Skeletal muscle satellite cell (primary cell): ENCODE results near the gene DHDH.

ENCODE experiments used
- H3K27me3 ChIP-seq: 2 replicates; pipeline ENCODE4 v1.7.0; 2013; ENCODE audit warnings: low read length; ENCODE audit not compliant: control insufficient read depth, insufficient read depth
- H3K36me3 ChIP-seq: 2 replicates; pipeline ENCODE4 v1.7.0; 2013; ENCODE audit warnings: mild to moderate bottlenecking, control low read depth, low read length; ENCODE audit not compliant: insufficient read depth
- H3K4me1 ChIP-seq: 2 replicates; pipeline ENCODE4 v1.7.0; 2013; ENCODE audit warnings: low read length; ENCODE audit not compliant: control insufficient read depth, insufficient read depth
- H3K4me2 ChIP-seq: 2 replicates; pipeline ENCODE4 v1.7.0; 2013; ENCODE audit warnings: mild to moderate bottlenecking, low read length
- H3K4me3 ChIP-seq: 2 replicates; pipeline ENCODE4 v1.7.0; 2013; ENCODE audit warnings: low read length
- H3K9ac ChIP-seq: 2 replicates; pipeline ENCODE4 v1.7.0; 2013; ENCODE audit warnings: mild to moderate bottlenecking, low read depth, low read length, moderate library complexity
- H3K9me3 ChIP-seq: replicated peaks from 2 replicates; pipeline ENCODE4 v1.7.0; 2013; ENCODE audit warnings: mild to moderate bottlenecking, control low read depth, low read length

DHDH gene

GRCh38 chr19:48934837-48935236 is 1.3 kb downstream of the DHDH start:
- peaks cover 9% of the 10 kb centered on the region for H3K27me3 ChIP-seq
- H3K36me3 ChIP-seq, result no peaks in the 10 kb centered on the region
- H3K4me1 ChIP-seq, result peaks cover 8% of the 10 kb centered on the region
- no peak overlapping the region for H3K4me2 ChIP-seq
- H3K9ac ChIP-seq, result no peak overlapping the region
- no peaks in the 10 kb centered on the region for H3K9me3 ChIP-seq
- H3K4me3 ChIP-seq, result no peak overlapping the region

GRCh38 chr19:48935864-48936263 is 2.4 kb downstream of the DHDH start:
- H3K9ac ChIP-seq, result no peak overlapping the region
- H3K4me1 ChIP-seq, result peaks cover 8% of the 10 kb centered on the region
- H3K4me3 ChIP-seq, result no peak overlapping the region
- H3K4me2 ChIP-seq, result no peak overlapping the region
- H3K27me3 ChIP-seq, result peaks cover 9% of the 10 kb centered on the region
- H3K36me3 ChIP-seq, result no peaks in the 10 kb centered on the region
- H3K9me3 ChIP-seq, result no peaks in the 10 kb centered on the region

GRCh38 chr19:48938256-48938655 is 4.8 kb downstream of the DHDH start:
- no peak overlapping the region for H3K4me3 ChIP-seq
- peaks cover 3% of the 10 kb centered on the region for H3K9me3 ChIP-seq
- peaks cover 7% of the 10 kb centered on the region for H3K4me1 ChIP-seq
- H3K36me3 ChIP-seq, result no peaks in the 10 kb centered on the region
- H3K4me2 ChIP-seq, result no peak overlapping the region
- H3K9ac ChIP-seq, result no peak overlapping the region
- peaks cover 1% of the 10 kb centered on the region for H3K27me3 ChIP-seq

- Histone ChIP-seq H3K4me1 (no peaks in the 10 kb centered on the region), H3K4me2 (no peak overlapping the region), H3K9me3 (peaks cover 3% of the 10 kb centered on the region), H3K4me3 (no peak overlapping the region), H3K9ac (no peak overlapping the region), H3K36me3 (no peaks in the 10 kb centered on the region), H3K27me3 (no peaks in the 10 kb centered on the region)
Measured at GRCh38 chr19:48940902-48941301, 7.4 kb downstream of the DHDH start.

GRCh38 chr19:48943081-48943480 is 9.6 kb downstream of the DHDH start:
- Histone ChIP-seq H3K9ac (no peak overlapping the region), H3K4me1 (no peaks in the 10 kb centered on the region), H3K4me3 (no peak overlapping the region), H3K4me2 (no peak overlapping the region), H3K36me3 (no peaks in the 10 kb centered on the region), H3K9me3 (peaks cover 3% of the 10 kb centered on the region), H3K27me3 (no peaks in the 10 kb centered on the region)

- no peaks in the 10 kb centered on the region for H3K4me1 ChIP-seq
- no peaks in the 10 kb centered on the region for H3K27me3 ChIP-seq
- peaks cover 3% of the 10 kb centered on the region for H3K9me3 ChIP-seq
- no peaks in the 10 kb centered on the region for H3K36me3 ChIP-seq
- no peak overlapping the region for H3K4me2 ChIP-seq
- no peak overlapping the region for H3K4me3 ChIP-seq
- H3K9ac ChIP-seq, result no peak overlapping the region
Measured at GRCh38 chr19:48945415-48945814, 11.9 kb downstream of the DHDH start.

GRCh38 chr19:48945817-48946216 is 12.3 kb downstream of the DHDH start:
- H3K4me2 ChIP-seq, result no peak overlapping the region
- H3K9me3 ChIP-seq, result peaks cover 3% of the 10 kb centered on the region
- no peaks in the 10 kb centered on the region for H3K4me1 ChIP-seq
- no peaks in the 10 kb centered on the region for H3K36me3 ChIP-seq
- H3K9ac ChIP-seq, result no peak overlapping the region
- no peaks in the 10 kb centered on the region for H3K27me3 ChIP-seq
- no peak overlapping the region for H3K4me3 ChIP-seq

- Histone ChIP-seq H3K36me3 (no peaks in the 10 kb centered on the region), H3K27me3 (no peaks in the 10 kb centered on the region), H3K4me1 (no peaks in the 10 kb centered on the region), H3K4me3 (no peak overlapping the region), H3K9me3 (no peaks in the 10 kb centered on the region), H3K4me2 (no peak overlapping the region), H3K9ac (no peak overlapping the region)
Measured at GRCh38 chr19:48946463-48947257, 13.2 kb downstream of the DHDH start.

- Histone ChIP-seq H3K36me3 (no peaks in the 10 kb centered on the region), H3K4me2 (no peak overlapping the region), H3K27me3 (no peaks in the 10 kb centered on the region), H3K4me3 (no peak overlapping the region), H3K9me3 (no peaks in the 10 kb centered on the region), H3K9ac (no peak overlapping the region), H3K4me1 (no peaks in the 10 kb centered on the region)
Measured at GRCh38 chr19:48947258-48947542, 13.7 kb downstream of the DHDH start.

GRCh38 chr19:48950159-48950558 is 16.7 kb downstream of the DHDH start:
- peaks cover 4% of the 10 kb centered on the region for H3K4me1 ChIP-seq
- no peaks in the 10 kb centered on the region for H3K36me3 ChIP-seq
- no peak overlapping the region for H3K4me2 ChIP-seq
- H3K27me3 ChIP-seq, result no peaks in the 10 kb centered on the region
- H3K9ac ChIP-seq, result no peak overlapping the region
- H3K4me3 ChIP-seq, result no peak overlapping the region
- no peaks in the 10 kb centered on the region for H3K9me3 ChIP-seq

GRCh38 chr19:48950830-48951519 is 17.5 kb downstream of the DHDH start:
- Histone ChIP-seq H3K4me2 (no peak overlapping the region), H3K36me3 (peaks cover 3% of the 10 kb centered on the region), H3K4me1 (peaks cover 10% of the 10 kb centered on the region), H3K27me3 (no peaks in the 10 kb centered on the region), H3K9me3 (no peaks in the 10 kb centered on the region), H3K9ac (no peak overlapping the region), H3K4me3 (no peak overlapping the region)

- Histone ChIP-seq H3K4me3 (no peak overlapping the region), H3K9me3 (no peaks in the 10 kb centered on the region), H3K36me3 (peaks cover 18% of the 10 kb centered on the region), H3K27me3 (no peaks in the 10 kb centered on the region), H3K4me1 (peaks cover 15% of the 10 kb centered on the region), H3K9ac (no peak overlapping the region), H3K4me2 (no peak overlapping the region)
Measured at GRCh38 chr19:48953141-48953540, 19.6 kb downstream of the DHDH start.
